HepG2 (cell line): Measurements from ENCODE around the gene DAB2IP.

Source experiments
- PHB2 ChIP-seq: fragments of 450-650 bp; IDR thresholded peaks from 2 replicates; pipeline ENCODE4 v1.6.1; 2018; ENCODE audit not compliant: partially characterized antibody
- REST ChIP-seq, 2 experiments: IDR thresholded peaks; 2 replicates each; pipeline ENCODE4 v1.6.1; 2011 to 2012; ENCODE audit warnings: low read length in 2 of 2, borderline replicate concordance in 1 of 2, low read depth in 1 of 2, mild to moderate bottlenecking in 1 of 2, moderate library complexity in 1 of 2
- TBX3 ChIP-seq: fragments of 450-650 bp; IDR thresholded peaks from 2 replicates; pipeline ENCODE4 v1.6.1; 2017; ENCODE audit warnings: antibody characterized with exemption, mild to moderate bottlenecking, inconsistent platforms, borderline replicate concordance
- ZFP36 ChIP-seq: fragments of 150-350 bp; IDR thresholded peaks from 2 replicates; pipeline ENCODE4 v1.6.1; 2018; ENCODE audit warnings: borderline replicate concordance, low read length, low read depth; ENCODE audit not compliant: partially characterized antibody
- ZNF281 ChIP-seq: sonication (generic); formaldehyde crosslinking; IDR thresholded peaks from 2 replicates; pipeline ENCODE4 v1.4.0; 2020; ENCODE audit warnings: missing genetic modification reagents, borderline replicate concordance
- ZNF724P ChIP-seq: sonication (generic); formaldehyde crosslinking; IDR thresholded peaks from 2 replicates; pipeline ENCODE4 v1.8.0; 2022; ENCODE audit warnings: missing genetic modification reagents, borderline replicate concordance

GRCh38 chr9:121616123-121616755, 35.2 kb upstream of the DAB2IP start:
- no peak for TF ChIP-seq ZNF724P
- TF ChIP-seq REST (IDR thresholded peaks at IDR 0.05; ENCODE audit: borderline replicate concordance in 1 of 2, low read depth in 1 of 2, low read length in 2 of 2) = no peak
- TF ChIP-seq ZNF281 = no peak
- no peak for TF ChIP-seq TBX3
- no peak for TF ChIP-seq PHB2
- TF ChIP-seq ZFP36 = no peak
